ENCODE results near the gene ZNF302.

The ZNF302 gene

GRCh38 chr19:34677386-34678084 lies at the start of gene ZNF302:
Gene ZNF302 (plus strand): TSS chr19:34677678. CDS start chr19:34678805, 1,127 bp downstream.
- no peak for TF ChIP-seq CTCF (IDR thresholded peaks at IDR 0.05; ENCODE audit: extremely low read depth, insufficient read depth, missing control alignments)
- in situ Hi-C loops (cut with MboI; ENCODE audit: low pct_unique_long_range_greater_than_20kb, low sequenced_read_pairs, unreplicated experiment) = no loop called here
- DNase-seq (ENCODE audit: low spot score) = peak; percentile 90

- TF ChIP-seq CTCF (IDR thresholded peaks at IDR 0.05; ENCODE audit: extremely low read depth, insufficient read depth, missing control alignments) = no peak
- in situ Hi-C loops (cut with MboI; ENCODE audit: low pct_unique_long_range_greater_than_20kb, low sequenced_read_pairs, unreplicated experiment) = no loop called here
- DNase-seq (ENCODE audit: low spot score) = no peak
Measured at GRCh38 chr19:34633802-34634201, 43.7 kb upstream of the ZNF302 start.

- peak; percentile 82 for TF ChIP-seq CTCF (IDR thresholded peaks at IDR 0.05; ENCODE audit: extremely low read depth, insufficient read depth, missing control alignments)
- in situ Hi-C loops (cut with MboI; ENCODE audit: low pct_unique_long_range_greater_than_20kb, low sequenced_read_pairs, unreplicated experiment) = no loop called here
- DNase-seq (ENCODE audit: low spot score) = peak; percentile 50
Measured at GRCh38 chr19:34639491-34640085, 37.9 kb upstream of the ZNF302 start.

- DNase-seq (ENCODE audit: low spot score) = no peak
- TF ChIP-seq CTCF (IDR thresholded peaks at IDR 0.05; ENCODE audit: extremely low read depth, insufficient read depth, missing control alignments) = no peak
- in situ Hi-C loops (cut with MboI; ENCODE audit: low pct_unique_long_range_greater_than_20kb, low sequenced_read_pairs, unreplicated experiment) = no loop called here
Measured at GRCh38 chr19:34642241-34642640, 35.2 kb upstream of the ZNF302 start.

GRCh38 chr19:34644991-34645461 lies 32.5 kb upstream of the ZNF302 start:
- no peak for DNase-seq (ENCODE audit: low spot score)
- in situ Hi-C loops (cut with MboI; ENCODE audit: low pct_unique_long_range_greater_than_20kb, low sequenced_read_pairs, unreplicated experiment) = no loop called here
- TF ChIP-seq CTCF (IDR thresholded peaks at IDR 0.05; ENCODE audit: extremely low read depth, insufficient read depth, missing control alignments) = no peak

GRCh38 chr19:34645551-34645950 lies 31.9 kb upstream of the ZNF302 start:
- DNase-seq (ENCODE audit: low spot score) = no peak
- no peak for TF ChIP-seq CTCF (IDR thresholded peaks at IDR 0.05; ENCODE audit: extremely low read depth, insufficient read depth, missing control alignments)
- in situ Hi-C loops (cut with MboI; ENCODE audit: low pct_unique_long_range_greater_than_20kb, low sequenced_read_pairs, unreplicated experiment) = no loop called here
